ENCODE data around the gene CHKA.

Gene CHKA

DNA sequence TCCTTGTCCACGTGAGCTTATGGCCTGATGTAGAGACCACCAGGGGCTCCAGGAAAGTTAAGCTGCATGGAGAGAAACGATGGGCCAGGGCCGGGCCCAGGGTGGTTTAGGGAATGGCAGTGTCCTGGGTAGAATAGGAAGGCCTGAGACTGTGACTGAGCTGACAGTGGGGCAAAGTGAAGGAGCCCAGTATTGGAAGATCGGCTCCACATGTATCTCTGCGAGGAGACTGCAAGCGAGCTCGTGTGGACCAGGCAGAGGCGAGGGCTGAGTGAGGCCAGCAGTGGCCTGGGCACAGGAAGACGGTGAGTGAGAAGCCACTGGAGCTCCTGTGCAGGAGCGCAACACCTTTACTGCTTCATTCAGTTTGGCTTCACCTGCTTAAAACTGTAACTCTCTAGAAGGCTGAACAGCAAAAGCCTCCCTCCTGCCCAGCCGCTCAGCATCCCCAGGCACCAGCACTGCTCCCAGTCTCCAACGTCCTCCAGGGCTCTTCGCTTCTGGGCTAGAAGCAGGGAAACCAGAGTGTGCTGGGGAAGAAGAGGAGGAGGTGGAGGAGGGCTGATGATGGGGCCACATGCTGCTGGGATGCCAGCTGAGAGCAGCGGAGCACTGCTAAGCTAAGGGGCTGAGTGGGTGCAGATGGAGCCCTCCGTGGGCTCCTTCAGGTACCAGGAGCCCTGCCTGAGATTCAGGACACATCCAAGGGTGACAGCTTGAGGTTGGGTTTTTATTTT is 68.9 kb downstream of the CHKA start:
- no peaks in the 10 kb centered on the region for H3K36me3 ChIP-seq (ENCODE audit: insufficient read depth, low read length)
- H3K9ac ChIP-seq (ENCODE audit: insufficient read length) = no peak overlapping the region
- no peaks in the 10 kb centered on the region for H3K9me3 ChIP-seq (ENCODE audit: low read depth, low read length)
- TF ChIP-seq POLR2AphosphoS5 (IDR thresholded peaks at IDR 0.05; ENCODE audit: borderline replicate concordance, low read depth, low read length) (no peak), FOXP2 (optimal IDR thresholded peaks at IDR 0.05; ENCODE audit: control extremely low read depth, extremely low read length, insufficient read depth) (no peak), EZH2 (IDR thresholded peaks at IDR 0.05) (no peak)
- no peak overlapping the region for H3K27ac ChIP-seq
- H3K4me3 ChIP-seq = no peak overlapping the region
- no peak for DNase-seq (ENCODE audit: low read depth, low spot score)

DNA sequence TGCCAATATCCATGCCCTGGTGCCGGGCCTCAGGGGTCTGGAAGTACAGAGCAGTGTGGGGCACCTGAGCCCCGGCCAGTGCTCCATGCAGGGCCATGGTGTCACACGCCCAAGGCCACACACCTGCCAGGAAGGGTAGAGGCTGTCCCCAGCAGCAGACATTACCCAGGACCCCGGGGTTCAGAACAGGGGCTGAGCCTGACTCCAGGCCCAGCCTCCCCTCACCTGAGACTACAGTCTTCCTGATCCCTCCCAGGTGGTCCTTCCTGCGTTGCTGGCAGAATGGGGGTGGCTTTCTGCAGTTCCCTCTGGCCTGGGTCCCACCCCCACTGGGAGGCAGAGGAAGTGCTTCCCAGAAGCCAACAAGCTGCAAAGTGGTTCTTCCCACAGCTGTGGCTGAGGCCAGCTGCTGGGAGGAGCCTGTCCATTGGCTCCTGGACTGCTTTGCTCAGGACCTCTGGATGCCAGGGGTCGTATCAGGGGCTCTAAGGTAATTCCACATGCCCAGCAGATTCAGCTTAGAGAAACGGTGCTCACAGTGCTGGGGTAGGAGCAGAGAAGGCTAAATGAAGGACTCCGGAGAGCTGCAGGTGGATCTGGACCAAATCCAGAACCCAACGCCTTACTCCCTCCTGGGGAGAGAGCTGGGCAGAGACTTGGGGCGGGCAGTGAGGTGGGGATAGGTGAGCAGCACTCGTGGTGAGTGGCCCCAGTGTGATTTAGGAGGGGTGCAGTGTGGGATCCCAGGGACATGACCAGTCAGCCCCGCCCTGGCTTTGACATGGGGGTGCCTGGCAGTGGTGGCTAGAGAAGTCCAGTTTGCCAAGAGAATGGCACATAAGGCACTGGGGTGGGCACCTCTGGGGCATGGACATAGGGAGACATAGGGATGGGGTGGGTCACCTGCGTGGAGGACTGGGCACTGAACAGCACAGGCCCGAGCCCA is 69.7 kb downstream of the CHKA start:
- Histone ChIP-seq H3K9ac (ENCODE audit: insufficient read length) (no peak overlapping the region), H3K27ac (no peak overlapping the region), H3K36me3 (ENCODE audit: insufficient read depth, low read length) (no peaks in the 10 kb centered on the region), H3K4me3 (no peak overlapping the region), H3K9me3 (ENCODE audit: low read depth, low read length) (no peaks in the 10 kb centered on the region)
- DNase-seq (ENCODE audit: low read depth, low spot score) = no peak
- TF ChIP-seq FOXP2 (optimal IDR thresholded peaks at IDR 0.05; ENCODE audit: control extremely low read depth, extremely low read length, insufficient read depth) = no peak
- TF ChIP-seq POLR2AphosphoS5 (IDR thresholded peaks at IDR 0.05; ENCODE audit: borderline replicate concordance, low read depth, low read length) = no peak
- TF ChIP-seq EZH2 (IDR thresholded peaks at IDR 0.05) = no peak

DNA sequence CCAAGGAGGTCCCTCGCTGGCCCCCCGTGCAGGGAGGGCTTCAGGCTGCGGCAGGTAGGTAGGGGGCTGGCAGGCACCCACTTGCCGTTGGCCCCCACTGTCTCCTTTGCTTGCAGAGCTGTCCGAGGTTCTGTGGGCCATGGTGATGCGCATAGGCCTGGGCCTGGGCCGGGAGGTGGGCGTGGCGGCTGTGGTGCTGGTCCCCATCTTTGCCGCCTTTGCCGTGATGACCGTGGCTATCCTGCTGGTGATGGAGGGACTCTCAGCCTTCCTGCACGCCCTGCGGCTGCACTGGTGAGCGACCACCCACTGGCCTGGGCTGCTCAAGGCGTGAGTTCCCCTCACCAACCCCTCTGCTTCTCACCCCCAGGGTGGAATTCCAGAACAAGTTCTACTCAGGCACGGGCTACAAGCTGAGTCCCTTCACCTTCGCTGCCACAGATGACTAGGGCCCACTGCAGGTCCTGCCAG is 70.8 kb downstream of the CHKA start:
- Histone ChIP-seq H3K9me3 (ENCODE audit: low read depth, low read length) (no peaks in the 10 kb centered on the region), H3K36me3 (ENCODE audit: insufficient read depth, low read length) (no peaks in the 10 kb centered on the region), H3K27ac (no peak overlapping the region), H3K9ac (ENCODE audit: insufficient read length) (no peak overlapping the region), H3K4me3 (no peak overlapping the region)
- no peak for DNase-seq (ENCODE audit: low read depth, low spot score)
- TF ChIP-seq EZH2 (IDR thresholded peaks at IDR 0.05) = no peak
- no peak for TF ChIP-seq FOXP2 (optimal IDR thresholded peaks at IDR 0.05; ENCODE audit: control extremely low read depth, extremely low read length, insufficient read depth)
- no peak for TF ChIP-seq POLR2AphosphoS5 (IDR thresholded peaks at IDR 0.05; ENCODE audit: borderline replicate concordance, low read depth, low read length)

- Histone ChIP-seq H3K36me3 (ENCODE audit: insufficient read depth, low read length) (no peaks in the 10 kb centered on the region), H3K9me3 (ENCODE audit: low read depth, low read length) (no peaks in the 10 kb centered on the region), H3K4me3 (no peak overlapping the region), H3K27ac (no peak overlapping the region), H3K9ac (ENCODE audit: insufficient read length) (no peak overlapping the region)
- TF ChIP-seq EZH2 (IDR thresholded peaks at IDR 0.05) = no peak
- TF ChIP-seq FOXP2 (optimal IDR thresholded peaks at IDR 0.05; ENCODE audit: control extremely low read depth, extremely low read length, insufficient read depth) = no peak
- TF ChIP-seq POLR2AphosphoS5 (IDR thresholded peaks at IDR 0.05; ENCODE audit: borderline replicate concordance, low read depth, low read length) = no peak
- no peak for DNase-seq (ENCODE audit: low read depth, low spot score)
Observed at GRCh38 chr11:68049509-68050370, 71.4 kb downstream of the CHKA start.

GRCh38 chr11:68048681-68049508 is 72.3 kb downstream of the CHKA start:
- H3K36me3 ChIP-seq (ENCODE audit: insufficient read depth, low read length) = no peaks in the 10 kb centered on the region
- no peak for DNase-seq (ENCODE audit: low read depth, low spot score)
- no peak for TF ChIP-seq POLR2AphosphoS5 (IDR thresholded peaks at IDR 0.05; ENCODE audit: borderline replicate concordance, low read depth, low read length)
- TF ChIP-seq FOXP2 (optimal IDR thresholded peaks at IDR 0.05; ENCODE audit: control extremely low read depth, extremely low read length, insufficient read depth) = no peak
- no peak for TF ChIP-seq EZH2 (IDR thresholded peaks at IDR 0.05)

GRCh38 chr11:68047437-68048290 is 73.5 kb downstream of the CHKA start:
- Histone ChIP-seq H3K27ac (no peak overlapping the region), H3K9me3 (ENCODE audit: low read depth, low read length) (no peaks in the 10 kb centered on the region), H3K4me3 (no peak overlapping the region), H3K9ac (ENCODE audit: insufficient read length) (no peak overlapping the region), H3K36me3 (ENCODE audit: insufficient read depth, low read length) (no peaks in the 10 kb centered on the region)
- no peak for DNase-seq (ENCODE audit: low read depth, low spot score)
- TF ChIP-seq EZH2 (IDR thresholded peaks at IDR 0.05) (no peak), FOXP2 (optimal IDR thresholded peaks at IDR 0.05; ENCODE audit: control extremely low read depth, extremely low read length, insufficient read depth) (no peak), POLR2AphosphoS5 (IDR thresholded peaks at IDR 0.05; ENCODE audit: borderline replicate concordance, low read depth, low read length) (no peak)

More at GRCh38 chr11:68048681-68049508, 72.3 kb downstream of the CHKA start:
- H3K4me3 ChIP-seq = no peak overlapping the region
- H3K27ac ChIP-seq = no peak overlapping the region
- H3K9ac ChIP-seq (ENCODE audit: insufficient read length) = no peak overlapping the region
- H3K9me3 ChIP-seq (ENCODE audit: low read depth, low read length) = no peaks in the 10 kb centered on the region

Data from SK-N-MC (cell line).